HG03064 (cell line): ENCODE data around the gene TSSK2.
"Not testable (repeated sequence)": the region's sequence is repeated elsewhere in the genome, so short reads cannot be mapped to it uniquely, and the experiment has no call there.

ENCODE experiments used
- ATAC-seq: cut with Tn5 transposase; IDR thresholded peaks from one replicate; pipeline ENCODE4 v1.9.1; 2021; ENCODE audit warnings: low read depth; ENCODE audit not compliant: unreplicated experiment

The TSSK2 gene

DNA sequence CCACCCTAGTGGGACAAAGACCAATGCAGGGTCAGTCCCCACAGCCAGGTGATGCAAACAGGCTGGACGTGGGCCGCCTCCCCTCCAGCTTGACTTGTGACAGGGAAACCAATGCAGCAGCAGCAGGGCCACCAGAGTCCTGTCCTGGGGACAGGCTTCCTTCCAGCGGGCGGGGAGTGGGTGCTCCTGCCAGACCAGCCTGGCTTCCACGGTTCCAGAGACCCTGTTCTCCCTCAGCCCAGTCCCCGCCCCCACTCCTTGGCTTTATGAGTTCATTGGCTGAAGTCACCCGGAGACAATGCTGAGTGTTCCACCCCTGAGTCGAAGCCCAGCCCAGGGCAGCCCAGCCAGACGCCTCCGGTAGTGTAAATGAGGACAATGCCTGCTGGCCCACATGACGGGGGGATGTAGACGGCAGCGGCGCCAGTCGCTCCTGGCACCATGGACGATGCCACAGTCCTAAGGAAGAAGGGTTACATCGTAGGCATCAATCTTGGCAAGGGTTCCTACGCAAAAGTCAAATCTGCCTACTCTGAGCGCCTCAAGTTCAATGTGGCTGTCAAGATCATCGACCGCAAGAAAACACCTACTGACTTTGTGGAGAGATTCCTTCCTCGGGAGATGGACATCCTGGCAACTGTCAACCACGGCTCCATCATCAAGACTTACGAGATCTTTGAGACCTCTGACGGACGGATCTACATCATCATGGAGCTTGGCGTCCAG, at the start of gene TSSK2:
TSSK2 (plus strand) TSS at position 350 of the 726 bp plus-strand sequence; CDS start at position 442, 92 bp downstream.
- no peak for ATAC-seq

DNA sequence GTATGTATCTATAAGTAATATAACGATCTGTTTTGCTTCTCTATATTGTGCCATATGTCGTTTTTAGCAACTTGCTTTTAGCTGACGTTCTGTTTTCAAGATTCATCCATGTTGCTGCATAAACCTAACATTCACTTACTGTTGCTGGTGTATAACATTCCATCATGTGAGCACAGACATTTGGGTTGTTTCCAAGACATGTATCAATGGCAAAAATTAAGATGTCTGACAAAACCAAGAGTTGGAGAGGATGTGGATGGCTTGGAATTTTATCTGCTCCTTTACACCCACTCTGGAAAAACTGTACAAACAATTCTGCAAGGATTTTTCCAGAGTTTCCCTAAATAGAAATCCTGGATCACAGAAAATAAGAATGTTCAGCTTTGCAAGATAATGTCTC, 49.8 kb upstream of the TSSK2 start:
- ATAC-seq, result no peak

DNA sequence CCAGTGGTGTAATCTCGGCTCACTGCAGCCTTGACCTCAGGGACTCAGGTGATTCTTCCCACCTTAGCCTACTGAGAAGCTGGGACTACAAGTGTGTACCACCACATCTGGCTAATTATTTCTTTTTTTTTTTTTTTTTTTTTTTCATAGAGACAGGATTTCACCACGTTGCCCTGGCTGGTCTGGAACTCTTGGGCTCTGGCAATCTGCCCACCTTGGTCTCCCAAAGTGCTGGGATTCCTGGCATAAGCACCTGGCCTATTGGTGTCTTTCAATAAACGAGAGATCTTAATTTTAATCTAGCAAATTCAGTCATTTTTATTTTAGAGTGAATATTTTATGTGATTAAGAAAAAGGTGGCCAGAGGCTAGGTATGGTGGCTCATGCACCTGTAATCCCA, 49.0 kb upstream of the TSSK2 start:
- ATAC-seq, result no peak

DNA sequence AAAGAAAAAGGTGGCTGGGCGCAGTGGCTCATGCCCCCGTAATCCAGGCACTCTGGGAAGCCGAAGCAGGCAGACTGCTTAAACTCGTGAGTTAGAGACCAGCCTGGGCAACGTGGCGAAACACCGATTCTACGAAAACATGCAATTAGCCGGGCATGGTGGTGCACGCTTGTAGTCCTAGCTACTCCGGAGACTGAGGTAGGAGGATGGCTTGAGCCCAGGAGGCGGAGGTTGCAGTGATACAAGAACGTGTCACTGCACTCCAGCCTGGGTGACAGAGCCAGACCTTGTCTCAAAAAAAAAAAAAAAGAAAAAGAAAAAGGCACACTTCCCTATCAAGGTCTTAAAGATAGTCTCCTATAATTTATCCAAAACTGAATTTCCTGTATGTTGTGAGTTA, 48.3 kb upstream of the TSSK2 start:
- ATAC-seq, result no peak

DNA sequence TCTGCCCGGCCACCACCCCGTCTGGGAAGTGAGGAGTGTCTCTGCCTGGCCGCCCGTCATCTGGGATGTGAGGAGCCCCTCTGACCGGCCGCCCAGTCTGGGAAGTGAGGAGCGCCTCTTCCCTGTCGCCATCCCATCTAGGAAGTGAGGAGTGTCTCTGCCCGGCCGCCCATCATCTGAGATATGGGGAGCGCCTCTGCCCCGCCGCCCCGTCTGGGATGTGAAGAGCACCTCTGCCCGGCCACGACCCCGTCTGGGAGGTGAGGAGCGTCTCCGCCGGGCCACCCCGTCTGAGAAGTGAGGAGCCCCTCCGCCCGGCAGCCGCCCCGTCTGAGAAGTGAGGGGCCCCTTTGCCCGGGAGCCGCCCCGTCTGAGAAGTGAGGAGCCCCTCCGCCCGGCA, 47.0 kb upstream of the TSSK2 start:
- not testable (repeated sequence) for ATAC-seq

DNA sequence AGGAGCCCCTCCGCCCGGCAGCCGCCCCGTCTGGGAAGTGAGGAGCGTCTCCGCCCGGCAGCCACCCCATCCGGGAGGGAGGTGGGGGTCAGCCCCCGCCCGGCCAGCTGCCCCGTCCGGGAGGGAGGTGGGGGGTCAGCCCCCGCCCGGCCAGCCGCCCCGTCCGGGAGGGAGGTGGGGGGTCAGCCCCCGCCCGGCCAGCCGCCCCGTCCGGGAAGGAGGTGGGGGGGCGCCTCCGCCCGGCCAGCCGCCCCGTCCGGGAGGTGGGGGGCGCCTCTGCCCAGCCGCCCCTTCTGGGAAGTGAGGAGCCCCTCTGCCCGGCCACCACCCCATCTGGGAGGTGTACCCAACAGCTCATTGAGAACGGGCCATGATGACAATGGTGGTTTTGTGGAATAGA, 46.5 kb upstream of the TSSK2 start:
- not testable (repeated sequence) for ATAC-seq

DNA sequence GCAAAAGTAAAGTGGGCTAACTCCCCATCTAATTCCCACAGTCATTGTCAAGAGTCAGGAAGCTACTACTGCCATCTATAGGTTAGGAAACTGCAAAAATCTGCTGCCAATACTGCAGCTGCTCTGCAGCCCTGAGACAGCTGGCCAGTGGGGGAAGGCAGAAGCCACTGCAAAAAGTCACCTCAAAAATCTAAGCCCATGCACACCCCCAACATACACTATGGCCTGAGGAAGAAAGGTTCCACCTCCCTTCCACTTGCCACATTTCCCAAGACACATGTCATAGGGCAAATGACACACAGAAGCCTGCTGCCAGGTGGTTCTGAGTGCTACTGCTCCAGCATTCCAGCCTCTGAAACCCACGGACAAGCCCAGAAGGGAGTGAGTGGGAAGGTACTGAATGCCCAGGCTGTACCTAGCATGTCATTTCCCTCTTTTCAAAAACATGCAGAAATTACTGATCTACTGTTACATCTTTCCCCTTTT, 45.8 kb upstream of the TSSK2 start:
- no peak for ATAC-seq

DNA sequence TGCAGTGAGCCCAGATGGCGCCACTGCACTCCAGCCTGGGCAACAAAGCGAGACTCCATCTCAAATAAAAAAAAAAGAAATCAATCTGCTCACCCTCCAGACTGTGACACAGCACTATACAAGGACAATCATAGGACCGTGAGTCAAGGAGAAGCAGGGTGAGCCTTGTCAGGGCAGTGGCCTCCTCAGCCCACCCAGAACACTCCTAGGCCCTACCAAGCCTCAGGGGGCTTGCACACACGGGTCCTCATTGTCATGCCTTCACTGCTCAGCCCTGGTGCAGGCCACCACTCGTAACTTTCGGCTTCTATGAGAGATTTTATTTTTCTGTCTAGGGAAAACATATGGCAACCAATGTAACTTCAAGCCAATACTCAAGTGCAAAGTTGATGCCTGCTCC, 44.7 kb upstream of the TSSK2 start:
- ATAC-seq, result no peak

DNA sequence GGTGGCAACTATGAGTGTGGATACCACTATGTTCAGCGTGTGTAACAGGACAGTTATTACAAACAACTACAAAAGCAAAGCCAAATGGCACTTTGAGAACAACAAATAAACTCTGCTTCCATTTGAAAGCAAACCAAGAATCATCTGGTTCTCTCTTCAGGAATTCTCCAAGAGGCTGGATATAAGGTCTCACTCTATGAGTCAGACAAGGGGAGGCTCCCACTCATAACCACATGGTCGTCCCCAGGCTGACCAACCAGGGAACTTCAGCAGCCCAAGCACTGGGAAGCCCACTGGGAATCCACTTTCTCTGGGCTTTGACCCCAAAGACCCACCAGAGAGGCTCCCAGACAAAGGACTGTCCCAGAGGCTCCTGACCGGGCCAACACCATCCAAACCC, 44.2 kb upstream of the TSSK2 start:
- no peak for ATAC-seq

DNA sequence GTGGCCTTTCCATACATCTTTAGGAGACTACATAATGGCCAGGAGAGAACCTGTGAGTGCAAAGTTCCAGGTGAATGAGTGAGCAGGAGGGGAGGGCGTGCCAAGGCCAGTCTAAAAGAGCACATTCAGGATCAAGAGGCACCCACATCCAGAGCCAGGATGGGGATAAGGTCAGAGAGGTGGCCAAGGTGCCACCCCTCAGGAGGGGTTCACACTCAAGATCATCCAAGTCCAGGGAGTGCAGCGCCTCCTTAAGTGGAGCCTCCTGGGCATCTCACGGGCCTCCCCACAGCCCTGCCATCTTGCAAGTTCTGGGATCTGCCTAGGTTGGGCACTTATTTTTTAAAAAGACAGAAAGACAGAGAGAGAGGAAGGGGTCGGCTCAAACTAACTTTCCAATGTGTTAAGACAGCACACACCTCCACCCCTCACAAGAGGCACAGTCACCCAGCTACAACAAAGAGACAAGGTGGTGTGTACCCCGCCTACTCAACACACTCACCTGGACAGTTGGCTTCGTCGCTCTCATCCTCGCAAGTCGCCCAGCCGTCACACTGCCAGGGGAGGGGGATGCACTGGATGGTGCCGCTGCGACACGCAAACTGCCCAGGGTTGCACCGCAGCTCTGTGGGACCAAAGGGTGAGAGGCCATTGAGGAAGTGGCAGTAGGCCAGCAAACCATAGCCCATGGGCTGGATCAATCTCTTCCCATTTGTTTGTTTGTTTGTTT, 42.1 kb upstream of the TSSK2 start:
- no peak for ATAC-seq

DNA sequence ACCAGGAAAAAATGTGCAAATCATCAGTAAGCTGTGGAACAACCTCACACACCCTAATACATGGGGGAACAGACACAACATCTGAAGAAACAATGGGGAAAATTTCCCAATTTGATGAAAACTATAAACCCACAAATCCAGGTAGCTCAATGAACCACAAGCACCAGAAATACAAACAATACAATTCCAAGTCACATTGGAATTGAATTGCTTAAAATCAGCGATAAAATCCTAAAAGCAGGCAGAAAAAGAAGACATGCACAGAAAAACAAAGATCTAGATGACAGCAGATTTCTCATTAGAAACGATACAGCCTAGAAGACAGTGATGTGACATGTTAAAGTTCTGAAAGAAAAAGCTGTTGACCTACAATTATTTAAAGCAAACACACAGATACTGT, 40.9 kb upstream of the TSSK2 start:
- ATAC-seq, result no peak

DNA sequence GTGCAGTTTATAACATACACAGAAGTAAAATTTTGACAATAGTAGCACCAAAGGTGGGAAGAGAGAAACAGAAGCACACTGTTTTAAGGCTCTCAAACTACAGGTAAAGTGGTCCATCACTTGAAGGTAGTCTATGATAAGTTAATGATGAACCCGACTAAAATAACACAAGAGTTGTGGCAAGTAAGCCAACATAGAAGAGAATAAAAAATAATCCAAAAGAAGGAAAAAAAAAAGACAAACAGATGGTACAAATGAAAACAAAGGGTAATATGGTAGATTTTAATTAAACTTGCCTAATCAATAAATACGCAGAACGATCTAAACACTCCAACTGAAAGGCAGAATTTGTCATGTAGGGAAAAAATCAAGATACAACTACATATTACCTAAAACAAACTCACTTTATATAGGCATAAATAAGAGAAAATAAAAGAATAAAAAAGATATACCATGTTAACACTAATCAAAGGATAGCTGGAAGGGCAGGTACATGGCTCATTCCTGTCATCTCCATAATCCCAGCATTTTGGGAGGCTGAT, 40.5 kb upstream of the TSSK2 start:
- ATAC-seq, result no peak

DNA sequence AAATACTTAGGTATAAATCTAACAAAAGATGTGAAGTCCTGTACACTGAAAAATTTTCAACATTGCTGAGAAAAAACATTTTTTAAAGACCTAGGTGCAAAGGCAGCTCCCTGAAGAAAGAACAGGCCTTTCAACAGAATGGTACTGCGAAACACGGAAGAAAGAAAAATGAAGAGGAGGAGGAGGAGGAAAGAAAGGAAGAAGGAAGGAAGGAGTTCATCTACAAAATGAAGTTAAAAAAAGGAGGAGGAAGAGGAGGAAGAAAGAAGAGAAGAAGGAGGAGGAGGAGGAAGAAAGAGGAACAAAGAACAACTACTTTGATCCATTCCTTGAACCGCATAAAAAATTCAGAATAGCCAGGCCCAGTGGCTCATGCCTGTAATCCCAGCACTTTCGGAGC, 38.4 kb upstream of the TSSK2 start:
- ATAC-seq, result no peak

DNA sequence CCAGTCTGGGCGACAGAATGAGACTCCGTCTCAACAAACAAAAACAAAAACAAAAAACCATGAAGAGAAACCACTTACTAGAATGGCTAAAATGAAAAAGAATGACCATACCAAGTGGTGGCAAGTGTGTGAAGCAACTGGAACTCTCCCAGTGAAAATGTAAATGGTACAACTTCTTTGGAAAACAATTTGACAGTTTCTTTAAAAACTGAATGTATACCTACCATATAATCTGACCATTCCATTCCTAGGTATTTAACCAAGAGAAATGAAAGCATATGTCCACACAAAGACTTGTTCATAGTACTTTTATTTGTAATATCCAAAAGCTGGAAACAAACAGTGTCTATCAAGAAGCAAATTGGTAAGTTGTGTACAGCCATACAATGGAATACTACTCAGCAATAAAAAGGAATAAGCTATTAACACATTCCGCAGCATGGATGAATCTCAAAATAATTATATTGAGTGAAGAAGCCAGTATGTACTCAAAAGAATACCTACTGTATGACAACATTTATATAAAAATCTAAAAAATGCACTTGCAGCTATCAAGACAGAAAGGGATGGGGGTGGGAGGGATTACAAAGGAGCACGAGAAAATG, 36.6 kb upstream of the TSSK2 start:
- ATAC-seq, result no peak

DNA sequence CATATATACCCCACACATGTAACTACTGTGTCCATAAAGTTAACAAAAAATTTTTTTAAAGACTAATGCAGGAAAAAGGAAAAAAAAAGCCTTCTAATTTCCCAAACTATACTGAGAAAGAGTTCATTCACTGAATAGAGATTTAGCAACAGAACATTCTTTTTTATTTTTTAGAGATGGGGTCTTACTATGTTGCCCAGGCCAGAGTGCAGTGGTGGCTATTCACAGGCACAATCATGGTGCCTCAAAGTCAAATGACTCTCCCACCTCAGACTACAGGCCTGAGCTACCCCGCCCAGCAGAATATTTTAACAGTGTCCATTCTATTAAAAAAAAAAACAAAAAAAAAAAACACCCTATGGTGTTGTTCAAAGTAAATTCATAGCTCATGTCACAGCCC, 34.6 kb upstream of the TSSK2 start:
- ATAC-seq, result no peak

DNA sequence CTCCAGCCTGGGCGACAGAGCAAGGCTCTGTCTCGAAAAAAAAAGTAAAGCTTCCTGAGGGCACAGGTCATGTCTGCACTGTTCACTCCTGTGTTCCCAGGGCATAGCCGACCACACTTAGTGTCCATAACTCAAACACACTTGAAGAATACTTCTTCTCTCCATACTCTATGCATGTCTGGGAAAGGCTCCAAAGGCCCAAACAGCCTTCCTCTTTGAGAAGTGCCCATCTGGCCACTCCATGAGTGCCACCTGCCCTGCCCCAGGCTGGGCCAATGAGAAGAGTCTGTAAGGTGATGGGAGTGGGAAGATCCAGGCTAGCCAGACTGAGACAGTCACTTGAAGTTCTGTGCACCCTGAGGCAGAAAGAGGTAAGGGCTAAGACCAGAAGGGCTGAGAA, 33.6 kb upstream of the TSSK2 start:
- ATAC-seq, result no peak

DNA sequence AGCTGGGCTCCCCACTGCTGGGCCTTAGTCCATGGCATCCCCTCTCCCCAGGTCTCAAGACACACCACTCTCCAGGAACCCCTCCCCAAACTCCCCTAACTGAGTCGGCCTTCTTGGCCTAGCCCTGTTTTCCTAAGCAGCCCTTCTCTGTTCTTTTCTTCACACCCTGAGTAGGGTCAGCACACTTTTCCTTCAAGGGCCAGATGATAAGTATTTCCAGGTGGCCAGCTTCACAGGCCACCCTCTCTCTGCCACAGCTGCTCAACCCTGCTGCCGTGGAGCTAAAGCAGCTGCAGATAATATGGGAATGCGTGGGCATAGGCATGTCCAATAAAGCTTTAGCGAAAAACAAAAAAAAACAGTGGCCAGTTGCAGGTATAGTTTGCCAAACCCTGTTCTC, 33.0 kb upstream of the TSSK2 start:
- ATAC-seq, result no peak

DNA sequence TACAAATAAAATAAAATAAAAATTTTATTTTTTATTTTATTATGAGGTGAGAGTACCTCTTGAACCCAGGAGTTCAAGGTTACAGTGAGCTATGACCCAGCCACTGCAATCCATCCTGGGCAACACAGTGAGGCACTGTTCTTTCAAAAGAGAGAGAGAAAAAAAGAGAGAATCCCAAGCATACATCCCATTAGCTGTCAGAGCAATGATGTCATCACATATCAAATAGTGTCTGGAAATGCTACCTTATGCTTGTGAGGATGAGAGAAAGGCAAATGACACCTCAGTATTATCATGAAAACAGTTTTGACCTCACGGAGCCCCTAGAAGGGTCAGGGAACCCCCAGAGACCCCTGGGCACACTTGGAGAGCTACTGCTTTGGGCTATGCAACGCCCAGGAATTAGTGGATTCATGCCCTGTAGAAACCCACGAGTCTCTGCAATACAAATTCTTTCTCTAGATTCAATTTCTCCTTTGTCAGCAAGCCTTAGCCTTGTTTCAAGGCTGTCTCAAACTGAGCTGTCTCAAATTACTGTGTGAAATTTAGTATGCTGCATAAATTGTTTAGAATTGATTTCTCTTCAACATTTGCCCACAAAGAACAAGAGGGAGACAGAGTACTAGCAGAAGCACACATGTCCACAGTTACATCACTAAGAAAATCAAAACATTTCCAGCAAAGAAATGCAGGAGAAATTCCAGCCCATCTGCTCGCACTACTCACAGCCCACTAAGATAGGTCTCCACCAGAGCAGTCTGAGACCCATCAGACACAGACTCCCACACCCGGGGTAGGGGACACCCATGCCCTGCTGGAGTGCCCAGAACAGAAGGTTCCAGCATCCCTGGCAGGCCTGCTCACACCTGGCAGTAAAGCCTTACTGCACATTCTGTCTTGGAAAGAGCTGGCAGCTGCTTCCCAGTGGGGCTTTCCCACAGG, 27.0 kb upstream of the TSSK2 start:
- no peak for ATAC-seq

DNA sequence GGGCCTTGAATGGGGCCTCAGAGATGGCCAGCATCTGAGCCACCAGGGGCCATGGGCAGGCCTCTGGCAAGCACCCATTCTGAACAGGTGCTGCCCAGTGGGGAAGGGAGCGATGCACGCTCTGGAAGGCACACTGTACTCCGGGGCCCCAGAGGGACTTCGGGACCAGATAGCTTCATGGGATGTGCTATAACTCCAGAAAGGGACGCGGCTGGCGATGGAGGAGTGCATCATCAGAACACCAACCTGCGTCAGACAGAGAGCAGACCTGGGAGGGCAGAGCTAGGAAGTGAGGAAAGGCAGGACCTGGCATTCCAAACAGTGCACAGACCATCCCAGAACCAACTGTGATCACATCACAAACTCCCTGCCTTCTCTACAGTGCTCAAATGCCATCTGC, 25.7 kb upstream of the TSSK2 start:
- ATAC-seq, result no peak
